K562 (cell line): ENCODE results near the gene DEPDC1. TPM values are rescaled to one million over a fixed set of nuclear protein-coding genes. Genes with fewer than 3 reads are reported as not detected.

Experiments
- COPS2 ChIP-seq: fragments of 450-650 bp; conservative IDR thresholded peaks from 2 replicates; pipeline ENCODE4 v1.6.1; 2016; ENCODE audit warnings: mild to moderate bottlenecking, moderate library complexity
- FOXJ3 ChIP-seq: sonication (generic); formaldehyde crosslinking; IDR thresholded peaks from 2 replicates; pipeline ENCODE4 v1.4.0; 2020; ENCODE audit warnings: mild to moderate bottlenecking, missing genetic modification reagents
- GTF2F1 ChIP-seq: IDR thresholded peaks from 2 replicates; pipeline ENCODE4 v1.6.1; 2011; ENCODE audit warnings: low read depth, low read length, improper control_type of control experiment
- PPARD ChIP-seq: fragments of 250-450 bp; sonication (Bioruptor Pico); IDR thresholded peaks from 2 replicates; pipeline ENCODE4 v1.8.0; 2022; ENCODE audit warnings: inconsistent platforms, mild to moderate bottlenecking, moderate library complexity
- PYGO2 ChIP-seq: fragments of 450-650 bp; IDR thresholded peaks from 2 replicates; pipeline ENCODE4 v1.6.1; 2016; ENCODE audit warnings: mild to moderate bottlenecking, missing genetic modification characterization, moderate library complexity, missing compliant biosample characterization
- SMAD3 ChIP-seq: fragments of 450-650 bp; formaldehyde crosslinking; conservative IDR thresholded peaks from 2 replicates; pipeline ENCODE4 v1.4.0; 2020; ENCODE audit warnings: mild to moderate bottlenecking
- TGIF2 ChIP-seq: sonication (generic); formaldehyde crosslinking; IDR thresholded peaks from 2 replicates; pipeline ENCODE4 v1.8.1; 2022; ENCODE audit warnings: mild to moderate bottlenecking, missing genetic modification reagents, moderate library complexity
- polyA plus RNA-seq, 8 experiments: library from polyadenylated mRNA; depleted of rRNA in 4 of 8; stranded (reverse) in 5 of 8; unstranded in 3 of 8; fragments of >200 nt; fragmentation: Nextera tagmentation in 2 of 8; fragmentation: Illumina TruSeq in 1 of 8; extraction: Ambion mirVana in 2 of 8; extraction: Trizol in 1 of 8; gene quantifications; 2 replicates each; pipeline versions ENCODE4 v1.2.1 to v1.2.3, GENCODE V29; 2011 to 2014; ENCODE audit warnings: inconsistent platforms in 1 of 8, missing spikeins in 1 of 8
- total RNA-seq, 7 experiments: library from RNA; depleted of rRNA in 6 of 7; stranded (reverse); fragments of >200 nt in 6 of 7; fragmentation: Illumina TruSeq in 2 of 7; extraction: Trizol in 2 of 7; gene quantifications; 2 replicates each; pipeline versions ENCODE4 v1.2.1 to v1.2.3, GENCODE V29; 2011 to 2021; ENCODE audit warnings: low replicate concordance in 1 of 7
- TF ChIP-seq, protein P1 (sequence below): fragments of 250-450 bp; sonication (Bioruptor Pico); IDR thresholded peaks from 2 replicates; pipeline ENCODE4 v1.8.0; 2022; ENCODE audit warnings: moderate library complexity, mild to moderate bottlenecking, inconsistent platforms
- TF ChIP-seq, protein P2 (sequence below): sonication (generic); formaldehyde crosslinking; IDR thresholded peaks from 2 replicates; pipeline ENCODE4 v1.8.1; 2023; ENCODE audit warnings: mild to moderate bottlenecking, missing genetic modification reagents
- TF ChIP-seq, protein P3 (sequence below): sonication (generic); formaldehyde crosslinking; IDR thresholded peaks from 2 replicates; pipeline ENCODE4 v1.8.0; 2022; ENCODE audit warnings: mild to moderate bottlenecking, missing genetic modification reagents

The DEPDC1 gene
- total and polyA plus RNA-seq, 9 of the 15 experiments (the other 6 are each of a cell fraction or from before 2014, with no cell fraction given), result 9.9 to 28.3 (median 17.8) TPM

DNA sequence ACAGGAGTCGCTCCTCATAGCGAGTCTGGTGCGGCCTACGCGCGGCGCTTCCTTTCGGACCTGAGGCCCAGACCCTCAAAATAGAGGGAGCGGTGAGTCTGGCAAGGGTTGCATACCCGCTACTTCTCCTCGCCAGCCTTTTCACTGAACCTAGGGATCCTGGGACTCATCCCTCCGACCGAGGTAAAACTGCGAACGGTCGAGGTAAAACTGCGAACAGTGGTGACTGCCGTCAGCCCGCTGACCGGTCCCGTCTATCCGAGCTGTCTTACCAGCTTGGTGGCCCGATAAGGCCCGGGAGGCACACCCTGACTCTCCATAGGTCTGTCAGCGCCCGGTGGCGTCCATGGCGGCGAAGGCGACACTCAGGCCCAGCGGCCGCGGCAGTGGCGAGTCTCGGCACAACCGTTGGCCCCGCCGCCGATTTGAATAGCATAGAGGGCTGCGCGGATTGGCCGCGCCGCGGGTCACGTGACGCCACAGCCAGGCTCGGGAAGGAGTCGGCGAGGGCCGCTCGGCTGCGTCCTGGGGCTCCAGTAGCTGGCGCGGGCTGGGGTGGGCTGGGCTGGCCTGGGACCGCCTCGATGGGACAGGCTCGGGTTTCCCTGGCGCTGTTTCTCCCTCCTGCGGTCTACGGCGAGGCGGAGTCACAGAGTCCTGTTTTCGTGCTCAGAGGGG, at the start of gene DEPDC1 (continued):
- TF ChIP-seq TGIF2 (CRISPR knock-in tag), result peak; percentile 88; the same call in 1 of the 2 replicates
- no peak for TF ChIP-seq SMAD3 (CRISPR knock-in tag)
- TF ChIP-seq, protein P1, sequence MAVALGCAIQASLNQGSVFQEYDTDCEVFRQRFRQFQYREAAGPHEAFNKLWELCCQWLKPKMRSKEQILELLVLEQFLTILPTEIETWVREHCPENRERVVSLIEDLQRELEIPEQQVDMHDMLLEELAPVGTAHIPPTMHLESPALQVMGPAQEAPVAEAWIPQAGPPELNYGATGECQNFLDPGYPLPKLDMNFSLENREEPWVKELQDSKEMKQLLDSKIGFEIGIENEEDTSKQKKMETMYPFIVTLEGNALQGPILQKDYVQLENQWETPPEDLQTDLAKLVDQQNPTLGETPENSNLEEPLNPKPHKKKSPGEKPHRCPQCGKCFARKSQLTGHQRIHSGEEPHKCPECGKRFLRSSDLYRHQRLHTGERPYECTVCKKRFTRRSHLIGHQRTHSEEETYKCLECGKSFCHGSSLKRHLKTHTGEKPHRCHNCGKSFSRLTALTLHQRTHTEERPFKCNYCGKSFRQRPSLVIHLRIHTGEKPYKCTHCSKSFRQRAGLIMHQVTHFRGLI, result no peak
- no peak for TF ChIP-seq PYGO2 (tag)
- TF ChIP-seq, protein P2, sequence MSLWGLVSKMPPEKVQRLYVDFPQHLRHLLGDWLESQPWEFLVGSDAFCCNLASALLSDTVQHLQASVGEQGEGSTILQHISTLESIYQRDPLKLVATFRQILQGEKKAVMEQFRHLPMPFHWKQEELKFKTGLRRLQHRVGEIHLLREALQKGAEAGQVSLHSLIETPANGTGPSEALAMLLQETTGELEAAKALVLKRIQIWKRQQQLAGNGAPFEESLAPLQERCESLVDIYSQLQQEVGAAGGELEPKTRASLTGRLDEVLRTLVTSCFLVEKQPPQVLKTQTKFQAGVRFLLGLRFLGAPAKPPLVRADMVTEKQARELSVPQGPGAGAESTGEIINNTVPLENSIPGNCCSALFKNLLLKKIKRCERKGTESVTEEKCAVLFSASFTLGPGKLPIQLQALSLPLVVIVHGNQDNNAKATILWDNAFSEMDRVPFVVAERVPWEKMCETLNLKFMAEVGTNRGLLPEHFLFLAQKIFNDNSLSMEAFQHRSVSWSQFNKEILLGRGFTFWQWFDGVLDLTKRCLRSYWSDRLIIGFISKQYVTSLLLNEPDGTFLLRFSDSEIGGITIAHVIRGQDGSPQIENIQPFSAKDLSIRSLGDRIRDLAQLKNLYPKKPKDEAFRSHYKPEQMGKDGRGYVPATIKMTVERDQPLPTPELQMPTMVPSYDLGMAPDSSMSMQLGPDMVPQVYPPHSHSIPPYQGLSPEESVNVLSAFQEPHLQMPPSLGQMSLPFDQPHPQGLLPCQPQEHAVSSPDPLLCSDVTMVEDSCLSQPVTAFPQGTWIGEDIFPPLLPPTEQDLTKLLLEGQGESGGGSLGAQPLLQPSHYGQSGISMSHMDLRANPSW, result 0 out of 2 replicates have a peak, but pooled peaks have one; percentile 64
- TF ChIP-seq COPS2, result no peak
- TF ChIP-seq GTF2F1, result peak; percentile 65; the same call in 1 of the 2 replicates
- no peak for TF ChIP-seq FOXJ3
- TF ChIP-seq, protein P3, sequence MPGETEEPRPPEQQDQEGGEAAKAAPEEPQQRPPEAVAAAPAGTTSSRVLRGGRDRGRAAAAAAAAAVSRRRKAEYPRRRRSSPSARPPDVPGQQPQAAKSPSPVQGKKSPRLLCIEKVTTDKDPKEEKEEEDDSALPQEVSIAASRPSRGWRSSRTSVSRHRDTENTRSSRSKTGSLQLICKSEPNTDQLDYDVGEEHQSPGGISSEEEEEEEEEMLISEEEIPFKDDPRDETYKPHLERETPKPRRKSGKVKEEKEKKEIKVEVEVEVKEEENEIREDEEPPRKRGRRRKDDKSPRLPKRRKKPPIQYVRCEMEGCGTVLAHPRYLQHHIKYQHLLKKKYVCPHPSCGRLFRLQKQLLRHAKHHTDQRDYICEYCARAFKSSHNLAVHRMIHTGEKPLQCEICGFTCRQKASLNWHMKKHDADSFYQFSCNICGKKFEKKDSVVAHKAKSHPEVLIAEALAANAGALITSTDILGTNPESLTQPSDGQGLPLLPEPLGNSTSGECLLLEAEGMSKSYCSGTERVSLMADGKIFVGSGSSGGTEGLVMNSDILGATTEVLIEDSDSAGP (CRISPR knock-in tag), result no peak
- no peak for TF ChIP-seq PPARD (CRISPR knock-in tag)
